AG09319 (cell line): ENCODE data around the gene OR5K2.

Experiments used
- DNase-seq: peaks from one replicate; pipeline ENCODE4 v3.0.0-alpha.2; 2010; ENCODE audit warnings: low read depth; ENCODE audit errors: extremely low read depth
- TF ChIP-seq, protein P1 (sequence below): IDR thresholded peaks from 2 replicates; pipeline ENCODE4 v1.5.1; 2011; ENCODE audit warnings: low read depth, mild to moderate bottlenecking, inconsistent platforms, low read length, moderate library complexity

Gene OR5K2

DNA sequence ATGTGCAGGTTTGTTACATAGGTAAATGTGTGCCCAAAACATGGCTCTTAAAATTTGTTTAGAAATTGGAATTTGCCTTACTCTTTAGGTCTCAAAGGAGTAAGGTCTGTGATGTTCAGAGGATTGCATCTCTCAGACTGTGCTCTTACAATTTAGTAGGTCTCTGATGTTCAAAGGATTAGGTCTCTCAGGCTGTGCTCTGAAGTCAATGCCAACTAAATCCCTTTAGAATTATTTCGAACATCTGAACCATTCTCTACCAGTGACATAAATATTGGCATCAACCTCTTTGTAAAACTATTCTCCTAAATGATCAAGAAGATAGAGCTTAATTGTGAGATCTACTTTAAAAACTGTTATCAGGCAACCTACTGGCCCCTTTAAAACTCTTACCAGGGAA, 34.6 kb upstream of the OR5K2 start, which contains the start of gene OR5K1:
OR5K1 (plus strand) TSS at position 301 of the 400 bp plus-strand sequence. CDS start 6,376 bp downstream, outside the sequence.
- TF ChIP-seq, protein P1, sequence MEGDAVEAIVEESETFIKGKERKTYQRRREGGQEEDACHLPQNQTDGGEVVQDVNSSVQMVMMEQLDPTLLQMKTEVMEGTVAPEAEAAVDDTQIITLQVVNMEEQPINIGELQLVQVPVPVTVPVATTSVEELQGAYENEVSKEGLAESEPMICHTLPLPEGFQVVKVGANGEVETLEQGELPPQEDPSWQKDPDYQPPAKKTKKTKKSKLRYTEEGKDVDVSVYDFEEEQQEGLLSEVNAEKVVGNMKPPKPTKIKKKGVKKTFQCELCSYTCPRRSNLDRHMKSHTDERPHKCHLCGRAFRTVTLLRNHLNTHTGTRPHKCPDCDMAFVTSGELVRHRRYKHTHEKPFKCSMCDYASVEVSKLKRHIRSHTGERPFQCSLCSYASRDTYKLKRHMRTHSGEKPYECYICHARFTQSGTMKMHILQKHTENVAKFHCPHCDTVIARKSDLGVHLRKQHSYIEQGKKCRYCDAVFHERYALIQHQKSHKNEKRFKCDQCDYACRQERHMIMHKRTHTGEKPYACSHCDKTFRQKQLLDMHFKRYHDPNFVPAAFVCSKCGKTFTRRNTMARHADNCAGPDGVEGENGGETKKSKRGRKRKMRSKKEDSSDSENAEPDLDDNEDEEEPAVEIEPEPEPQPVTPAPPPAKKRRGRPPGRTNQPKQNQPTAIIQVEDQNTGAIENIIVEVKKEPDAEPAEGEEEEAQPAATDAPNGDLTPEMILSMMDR: no peak
- DNase-seq: no peak

DNA sequence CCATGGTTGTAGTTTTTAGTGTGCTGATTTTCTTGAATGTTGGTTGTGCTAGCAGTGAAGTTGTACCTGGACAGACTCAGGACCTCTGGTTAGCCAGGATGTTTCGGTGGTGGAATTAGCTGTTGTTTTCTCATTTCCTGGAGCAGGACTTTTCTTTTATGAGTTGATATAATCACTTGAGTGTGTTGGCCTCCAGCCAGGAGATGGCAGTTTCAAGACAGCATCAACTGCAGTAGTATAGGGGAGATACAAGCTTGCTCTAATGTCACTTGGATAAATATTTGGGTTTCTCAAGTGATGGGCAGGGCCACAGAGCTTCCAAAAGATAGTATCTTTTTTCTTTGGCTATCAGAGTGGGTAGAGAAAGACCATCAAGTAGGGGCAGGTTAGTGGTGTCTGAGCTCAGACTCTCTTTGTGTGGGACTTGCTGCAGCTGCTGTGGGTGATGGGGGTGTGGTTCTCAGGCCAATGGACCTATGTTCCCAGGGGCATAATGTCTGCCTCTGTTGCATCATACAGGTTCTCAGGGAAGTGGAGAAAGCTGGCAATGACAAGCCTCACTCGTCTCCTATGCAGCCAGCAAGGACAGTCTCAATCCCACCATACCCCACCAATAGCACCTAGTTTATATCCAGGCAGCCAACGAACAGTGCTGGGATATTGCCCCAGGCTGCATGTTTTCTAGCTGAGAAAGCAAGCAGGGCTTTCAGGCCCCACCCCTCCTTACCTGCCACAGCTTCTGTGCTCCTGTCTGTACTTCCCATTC, 14.6 kb upstream of the OR5K2 start:
- DNase-seq: no peak

DNA sequence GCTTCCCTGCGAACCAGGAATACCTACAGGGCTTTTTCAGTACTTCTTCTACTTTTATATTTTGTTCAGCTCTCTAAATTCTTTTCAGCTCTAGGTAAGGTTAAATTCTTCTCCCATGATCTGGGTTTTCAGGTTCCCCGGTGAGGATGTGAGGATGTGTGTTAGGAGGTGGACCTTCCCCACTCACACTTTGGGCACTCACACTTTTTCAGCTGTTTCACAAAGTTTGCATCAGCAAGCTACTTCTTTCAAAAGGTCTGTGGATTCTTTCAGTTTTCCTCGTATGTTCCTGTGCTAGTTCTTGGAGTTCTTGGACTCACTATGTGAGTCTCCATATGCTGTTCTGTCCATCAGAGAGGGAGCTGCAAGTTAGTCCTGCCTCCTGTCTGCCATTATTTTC, 13.9 kb upstream of the OR5K2 start:
- TF ChIP-seq, protein P1: no peak
- no peak for DNase-seq

More for the DNA sequence above, 14.6 kb upstream of the OR5K2 start:
- TF ChIP-seq, protein P1: no peak

DNA sequence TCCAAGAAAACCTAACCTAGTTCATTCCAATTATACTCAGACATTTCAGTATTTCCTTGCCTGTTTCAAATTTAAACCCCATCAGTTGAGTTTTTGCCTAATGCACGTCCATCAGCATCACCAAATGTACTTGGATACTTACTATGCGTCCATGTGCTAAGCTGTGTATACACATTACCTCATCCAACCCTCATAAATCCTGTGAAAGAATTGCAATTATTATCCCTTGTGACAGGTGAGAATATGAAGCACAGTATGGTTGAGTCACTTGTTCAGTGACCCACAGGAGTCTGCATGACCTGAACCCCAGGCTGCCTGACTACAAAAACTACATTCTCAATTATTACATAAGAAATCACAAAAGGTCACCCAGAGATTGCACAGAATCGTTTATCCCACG, 2.5 kb downstream of the OR5K2 start:
- no peak for DNase-seq
- TF ChIP-seq, protein P1: no peak

DNA sequence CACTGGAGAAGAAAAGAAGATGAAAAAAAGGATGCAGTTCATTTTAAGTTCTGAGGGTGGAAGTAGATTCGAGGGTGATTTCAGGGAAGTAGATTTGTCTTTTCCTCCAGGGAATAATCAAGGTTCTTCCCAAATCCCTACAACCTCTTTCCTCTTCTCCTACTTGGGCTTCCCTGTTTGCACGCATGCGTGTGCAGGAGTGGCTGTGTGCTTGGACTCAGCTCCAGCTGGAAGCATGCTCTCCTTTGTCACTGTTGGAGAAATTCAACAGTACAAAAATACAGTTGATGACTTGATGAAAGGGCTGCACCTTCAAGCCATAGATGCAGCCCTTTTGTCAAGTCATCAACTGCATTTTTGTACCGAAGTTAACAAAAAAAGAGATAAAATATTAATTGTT, 3.8 kb downstream of the OR5K2 start:
- no peak for DNase-seq
- TF ChIP-seq, protein P1: no peak

DNA sequence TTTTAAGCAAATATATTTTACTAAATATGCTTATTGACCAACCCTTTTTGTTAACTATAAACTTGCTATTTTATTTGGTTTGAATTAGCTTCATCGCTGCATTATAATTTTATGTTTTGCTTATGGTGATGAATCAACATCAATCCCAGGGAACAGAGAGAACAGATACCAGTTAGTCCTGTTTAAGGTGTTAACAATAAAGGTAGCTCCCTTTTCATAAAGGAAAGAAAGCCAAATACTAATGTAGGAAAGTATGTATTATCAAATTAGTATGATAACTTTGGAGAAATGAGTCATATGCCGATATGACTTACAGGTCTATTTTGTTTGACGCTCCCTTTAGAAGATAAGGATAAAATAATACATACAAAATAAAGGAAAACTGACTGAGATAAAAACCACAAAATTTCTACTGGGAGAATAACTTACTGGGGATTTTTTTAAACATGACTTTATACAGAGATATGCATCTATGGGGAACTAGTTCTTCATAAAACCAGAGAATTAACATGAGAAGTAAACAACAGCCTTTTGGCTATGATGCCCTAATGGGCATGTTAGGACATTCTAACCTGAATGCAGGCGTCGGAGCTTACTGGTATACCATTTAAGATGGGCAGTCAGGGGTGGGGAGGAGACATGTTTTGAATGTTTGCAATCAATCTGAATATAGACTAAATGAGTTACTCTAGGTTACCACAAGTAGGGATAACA, 4.5 kb downstream of the OR5K2 start:
- TF ChIP-seq, protein P1: no peak
- DNase-seq: no peak

DNA sequence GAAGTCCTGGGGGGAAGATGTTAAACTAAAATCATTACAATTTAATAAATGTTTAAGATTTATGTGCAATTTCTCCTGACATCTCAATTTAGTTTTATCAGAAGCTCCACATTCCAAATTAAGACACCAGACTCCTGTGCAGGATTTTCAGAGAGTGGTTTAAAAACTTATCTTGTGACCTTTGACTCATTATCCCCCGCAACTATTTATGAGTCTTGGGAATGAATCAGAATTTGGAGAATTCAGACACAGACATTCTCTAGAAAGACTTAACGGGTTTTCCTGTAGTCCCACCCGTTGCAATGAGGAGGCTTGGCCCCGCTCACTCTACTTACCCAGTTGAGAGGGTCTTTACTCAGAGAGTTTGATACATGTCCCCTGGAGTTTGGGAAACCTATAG, 7.1 kb downstream of the OR5K2 start:
- TF ChIP-seq, protein P1: no peak
- DNase-seq: no peak
